ENCODE results near the gene PRRT1B. TPM values are rescaled to one million over a fixed set of nuclear protein-coding genes. Genes with fewer than 3 reads are reported as not detected.

The PRRT1B gene
- total RNA-seq, 4 donors from 2014 or later, result not detected

DNA sequence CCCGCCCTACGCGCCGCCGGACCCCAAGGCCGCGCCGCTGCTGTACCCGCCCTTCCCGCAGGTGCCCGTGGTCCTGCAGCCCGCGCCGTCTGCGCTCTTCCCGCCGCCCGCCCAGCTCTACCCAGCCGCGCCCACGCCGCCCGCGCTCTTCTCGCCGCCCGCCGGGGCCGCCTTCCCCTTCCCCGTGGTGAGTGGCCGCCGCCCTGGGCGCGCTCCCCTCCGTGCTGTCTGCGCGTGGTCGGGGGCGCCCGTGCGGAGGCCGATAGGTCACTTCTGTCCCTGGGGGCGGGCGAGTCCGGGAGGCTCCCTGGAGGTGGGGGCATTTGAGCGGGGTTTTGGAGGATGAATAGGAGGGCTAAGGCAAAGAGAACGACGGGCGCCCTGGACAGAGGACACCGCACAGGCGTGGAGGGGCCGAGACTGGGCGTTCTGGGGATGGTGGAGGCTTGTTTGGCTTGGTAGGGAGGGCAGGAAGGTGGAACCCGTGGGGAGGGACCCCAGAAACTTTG lies 9.6 kb downstream of the PRRT1B start:
- H3K27me3 ChIP-seq, result peaks cover 72% of the 10 kb centered on the region
- TF ChIP-seq POLR2AphosphoS5 (IDR thresholded peaks at IDR 0.05) (no peak), POLR2A (IDR thresholded peaks at IDR 0.05) (no peak), EP300 (IDR thresholded peaks at IDR 0.05) (no peak)
- TF ChIP-seq, protein P1, sequence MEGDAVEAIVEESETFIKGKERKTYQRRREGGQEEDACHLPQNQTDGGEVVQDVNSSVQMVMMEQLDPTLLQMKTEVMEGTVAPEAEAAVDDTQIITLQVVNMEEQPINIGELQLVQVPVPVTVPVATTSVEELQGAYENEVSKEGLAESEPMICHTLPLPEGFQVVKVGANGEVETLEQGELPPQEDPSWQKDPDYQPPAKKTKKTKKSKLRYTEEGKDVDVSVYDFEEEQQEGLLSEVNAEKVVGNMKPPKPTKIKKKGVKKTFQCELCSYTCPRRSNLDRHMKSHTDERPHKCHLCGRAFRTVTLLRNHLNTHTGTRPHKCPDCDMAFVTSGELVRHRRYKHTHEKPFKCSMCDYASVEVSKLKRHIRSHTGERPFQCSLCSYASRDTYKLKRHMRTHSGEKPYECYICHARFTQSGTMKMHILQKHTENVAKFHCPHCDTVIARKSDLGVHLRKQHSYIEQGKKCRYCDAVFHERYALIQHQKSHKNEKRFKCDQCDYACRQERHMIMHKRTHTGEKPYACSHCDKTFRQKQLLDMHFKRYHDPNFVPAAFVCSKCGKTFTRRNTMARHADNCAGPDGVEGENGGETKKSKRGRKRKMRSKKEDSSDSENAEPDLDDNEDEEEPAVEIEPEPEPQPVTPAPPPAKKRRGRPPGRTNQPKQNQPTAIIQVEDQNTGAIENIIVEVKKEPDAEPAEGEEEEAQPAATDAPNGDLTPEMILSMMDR (IDR thresholded peaks at IDR 0.05), result no peak
- H3K4me1 ChIP-seq, result peaks cover 0 to 5% (median 0%) of the 10 kb centered on the region in 3 donors
- H3K36me3 ChIP-seq, result no peaks in the 10 kb centered on the region
- no peak overlapping the region for H3K27ac ChIP-seq
- no peak overlapping the region for H3K4me3 ChIP-seq
- H3K9me3 ChIP-seq, result no peaks in the 10 kb centered on the region
- no peak for ATAC-seq
- 57% methylated on average over 9 of the region's 54 CpGs; no CpG with 5 or more reads in 1 of the 2 donors for WGBS, 2 donors (ENCODE audit: low coverage in 1 of 2)

DNA sequence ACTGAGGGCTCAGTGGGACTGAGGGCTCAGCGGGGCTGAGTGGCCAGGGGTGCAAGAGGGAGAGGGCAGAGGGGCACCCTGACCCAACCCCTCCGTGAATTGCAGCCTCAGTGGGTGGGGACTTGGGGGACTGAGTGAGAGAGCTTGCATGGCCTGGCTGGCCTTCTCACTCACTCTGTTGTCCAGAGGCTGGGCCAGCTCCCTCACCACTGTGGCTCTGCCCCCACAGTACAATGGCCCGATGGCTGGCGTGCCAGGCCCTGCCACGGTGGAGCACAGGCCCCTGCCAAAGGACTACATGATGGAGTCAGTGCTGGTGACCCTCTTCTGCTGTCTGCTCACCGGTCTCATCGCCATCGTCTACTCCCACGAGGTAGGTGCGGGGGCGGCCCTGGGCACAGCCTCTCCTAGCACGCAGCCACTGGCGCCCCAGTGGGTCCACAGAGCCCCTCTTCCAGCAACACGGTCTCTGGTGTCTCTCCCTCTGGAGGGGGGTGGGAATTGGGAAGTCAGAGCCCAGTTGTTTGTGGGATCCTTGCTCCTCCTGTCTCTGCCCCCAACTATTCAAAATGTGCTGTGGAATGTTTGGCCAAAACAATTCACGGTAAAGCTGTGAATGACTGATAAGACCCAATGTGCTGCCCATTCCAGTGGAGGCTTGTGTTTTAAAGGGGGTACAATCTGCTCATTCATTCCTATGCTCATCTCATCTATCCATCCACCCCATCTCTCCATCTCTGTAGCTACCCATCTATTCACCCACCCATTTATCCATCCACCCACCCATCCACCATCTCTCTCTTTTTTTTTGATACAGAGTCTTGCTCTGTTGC lies 10.7 kb downstream of the PRRT1B start:
- ATAC-seq, result no peak
- no peaks in the 10 kb centered on the region for H3K9me3 ChIP-seq
- no peak overlapping the region for H3K27ac ChIP-seq
- no peaks in the 10 kb centered on the region for H3K36me3 ChIP-seq
- H3K4me3 ChIP-seq, result no peak overlapping the region
- 80 to 86% methylated on average over 1 to 8 of the region's 15 CpGs for WGBS, 2 donors (ENCODE audit: low coverage in 1 of 2)
- peaks cover 0 to 5% (median 0%) of the 10 kb centered on the region in 3 donors for H3K4me1 ChIP-seq
- TF ChIP-seq POLR2A (IDR thresholded peaks at IDR 0.05) (no peak), EP300 (IDR thresholded peaks at IDR 0.05) (no peak), POLR2AphosphoS5 (IDR thresholded peaks at IDR 0.05) (no peak)
- TF ChIP-seq, protein P1 (IDR thresholded peaks at IDR 0.05), result no peak
- H3K27me3 ChIP-seq, result peaks cover 70% of the 10 kb centered on the region

DNA sequence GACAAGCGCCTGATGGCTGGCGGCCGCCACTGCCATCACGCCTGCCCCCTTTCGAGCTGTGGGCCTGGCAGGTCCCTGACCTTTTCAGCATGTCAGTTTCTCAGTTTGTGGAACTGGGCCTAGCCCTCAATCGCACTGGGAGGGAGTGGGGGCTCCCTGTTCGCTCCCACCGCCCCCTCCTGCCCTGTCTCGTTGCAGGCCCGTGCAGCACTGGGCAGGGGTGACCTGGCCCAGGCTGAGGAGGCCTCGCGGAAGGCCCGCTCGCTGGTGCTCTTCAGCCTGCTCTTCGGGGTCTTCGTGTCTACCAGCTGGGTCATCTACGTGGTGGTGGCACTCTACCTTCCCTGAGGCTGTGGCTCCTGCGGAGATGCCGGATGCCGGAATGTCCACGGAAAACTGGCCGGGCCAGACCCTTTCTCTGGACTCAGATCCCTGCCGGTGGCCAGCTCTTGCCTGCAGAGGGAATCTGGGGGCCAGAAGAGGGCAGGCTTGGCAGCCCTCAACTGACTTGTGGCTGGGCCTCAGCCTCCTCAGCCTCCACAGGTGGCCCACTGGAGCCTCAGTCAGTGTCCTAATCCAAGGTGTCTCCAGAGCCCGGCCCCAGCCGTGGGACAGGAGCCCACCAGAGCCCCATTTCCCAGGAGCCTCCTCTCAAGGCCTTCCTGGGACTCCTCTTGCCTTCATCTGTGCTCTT lies 12.7 kb downstream of the PRRT1B start:
- Histone ChIP-seq H3K27ac (no peak overlapping the region), H3K4me1 (peaks cover 0 to 5% (median 0%) of the 10 kb centered on the region in 3 donors), H3K27me3 (peaks cover 50% of the 10 kb centered on the region), H3K9me3 (peaks cover 0 to 11% (median 0%) of the 10 kb centered on the region in 3 donors), H3K4me3 (no peak overlapping the region), H3K36me3 (no peaks in the 10 kb centered on the region)
- no peak for TF ChIP-seq POLR2A (IDR thresholded peaks at IDR 0.05)
- no peak for TF ChIP-seq EP300 (IDR thresholded peaks at IDR 0.05)
- no peak for TF ChIP-seq POLR2AphosphoS5 (IDR thresholded peaks at IDR 0.05)
- TF ChIP-seq, protein P1 (IDR thresholded peaks at IDR 0.05), result no peak
- ATAC-seq, result no peak
- no CpG with 5 or more reads among the region's 25 CpGs for WGBS, 2 donors (ENCODE audit: low coverage in 1 of 2)

DNA sequence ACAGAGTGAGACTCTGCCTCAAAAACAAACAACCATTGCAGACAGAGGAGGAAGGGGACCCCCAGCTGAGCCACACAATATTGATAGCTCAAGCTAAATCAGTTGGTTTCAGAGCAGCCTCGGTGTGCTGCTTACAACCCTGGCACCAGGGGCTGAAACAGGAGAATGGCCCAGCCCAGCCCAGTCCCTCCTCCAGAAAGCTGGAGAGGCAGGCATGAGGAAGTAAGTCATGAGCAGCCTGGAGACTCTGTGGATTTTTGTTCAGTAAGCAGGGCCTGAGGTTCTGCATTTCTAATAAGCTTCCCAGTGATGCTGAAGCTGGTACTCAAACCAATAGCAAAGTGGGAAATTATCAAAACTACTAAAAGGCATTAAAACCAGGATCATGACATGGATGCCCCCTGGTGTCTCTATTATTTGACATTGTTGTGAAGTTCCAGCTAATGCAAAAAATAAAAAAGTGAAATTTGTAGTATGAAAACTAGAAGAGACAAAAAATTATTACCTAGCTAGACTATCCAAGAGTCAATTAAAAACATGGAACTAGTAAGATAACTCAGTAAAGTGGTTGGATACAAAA lies 14.2 kb downstream of the PRRT1B start:
- 83% methylated on average over 1 of the region's 1 CpG; no CpG with 5 or more reads in 1 of the 2 donors for WGBS, 2 donors (ENCODE audit: low coverage in 1 of 2)
- Histone ChIP-seq H3K27ac (no peak overlapping the region), H3K4me1 (peaks cover 0 to 5% (median 0%) of the 10 kb centered on the region in 3 donors), H3K36me3 (no peaks in the 10 kb centered on the region), H3K27me3 (peaks cover 35% of the 10 kb centered on the region), H3K9me3 (peaks cover 0 to 12% (median 0%) of the 10 kb centered on the region in 3 donors), H3K4me3 (no peak overlapping the region)
- TF ChIP-seq, protein P1 (IDR thresholded peaks at IDR 0.05), result no peak
- TF ChIP-seq EP300 (IDR thresholded peaks at IDR 0.05), result no peak
- TF ChIP-seq POLR2AphosphoS5 (IDR thresholded peaks at IDR 0.05), result no peak
- no peak for TF ChIP-seq POLR2A (IDR thresholded peaks at IDR 0.05)
- ATAC-seq, result no peak

Measured in gastroesophageal sphincter (tissue), 4 donors.